ENCODE data around the gene RIPOR2.
"Not testable (repeated sequence)": the region's sequence is repeated elsewhere in the genome, so short reads cannot be mapped to it uniquely, and the experiment has no call there.

Gene RIPOR2

GRCh38 chr6:24757611-24758010 is 178.1 kb downstream of the RIPOR2 start:
- no peak for DNase-seq

GRCh38 chr6:24755279-24755678 is 180.5 kb downstream of the RIPOR2 start:
- no peak for DNase-seq

- not testable (repeated sequence) for DNase-seq
These were observed 181.4 kb downstream of the RIPOR2 start for GRCh38 chr6:24754378-24754777.
